GM13977 (cell line): ENCODE measurements around the gene PNKD.

Source experiments
- DNase-seq: peaks from one replicate; pipeline ENCODE4 v3.0.0; 2012; ENCODE audit warnings: low spot score
- in situ Hi-C: fragments of 300-500 bp; cut with MboI; formaldehyde crosslinking; loops from one replicate; pipeline ENCODE4 v1.12.0; 2022; ENCODE audit warnings: low sequenced_read_pairs, low pct_unique_long_range_greater_than_20kb, mixed read lengths, inconsistent platforms; ENCODE audit not compliant: unreplicated experiment
- TF ChIP-seq, protein P1 (sequence below): IDR thresholded peaks from 2 replicates; pipeline ENCODE4 v1.5.1; 2012; ENCODE audit warnings: mild to moderate bottlenecking, control low read depth; ENCODE audit not compliant: insufficient read depth; ENCODE audit errors: extremely low read depth, missing control alignments

Gene PNKD

DNA sequence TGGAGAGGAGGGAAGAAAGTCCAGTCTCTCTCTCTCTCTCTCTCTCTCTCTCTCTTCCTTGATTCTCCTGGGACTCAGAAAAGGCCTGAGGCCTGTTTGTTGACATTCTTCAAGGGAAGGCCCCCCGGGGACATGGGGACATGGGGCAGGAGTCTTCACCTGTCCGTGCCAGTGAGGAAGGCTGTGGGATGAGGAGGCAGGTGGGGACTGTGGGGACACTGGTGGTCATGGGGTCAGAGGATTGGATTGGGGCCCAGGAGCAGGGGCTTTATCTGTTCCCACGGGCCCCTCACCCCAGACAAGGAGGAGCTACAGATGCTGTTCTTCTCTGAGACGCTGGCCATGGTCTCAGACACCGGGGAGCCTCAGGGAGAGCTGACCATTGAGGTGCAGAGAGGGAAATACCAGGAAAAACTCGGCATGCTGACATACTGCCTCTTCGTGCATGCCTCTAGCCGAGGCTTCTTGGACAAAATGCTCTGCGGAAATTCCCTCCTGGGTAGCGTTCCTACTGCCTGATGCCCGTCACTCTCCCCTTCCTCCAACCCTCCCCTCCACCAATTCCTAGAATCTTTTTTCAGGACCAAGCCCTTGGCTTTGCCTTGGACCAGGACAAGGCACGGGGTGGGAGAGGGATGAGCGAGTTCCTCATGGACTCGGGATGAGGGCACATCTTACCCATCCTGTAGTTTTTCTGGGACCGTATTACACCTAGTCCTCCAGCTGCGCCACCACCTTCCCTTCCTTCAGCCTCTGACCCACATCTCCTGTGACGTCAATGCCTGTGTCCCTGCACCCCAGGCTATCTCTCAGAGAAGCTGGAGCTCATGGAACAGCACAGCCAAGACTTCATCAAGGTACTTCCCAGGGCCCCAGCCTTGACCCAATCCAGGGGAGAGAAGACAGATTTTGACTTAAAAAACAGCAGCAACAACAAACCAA, 87.2 kb downstream of the PNKD start:
- no peak for DNase-seq
- in situ Hi-C loops: loop anchor here (10.0 kb wide), 1 partner anchor 53 kb away; no protein-coding TSS in a partner anchor
- TF ChIP-seq, protein P1, sequence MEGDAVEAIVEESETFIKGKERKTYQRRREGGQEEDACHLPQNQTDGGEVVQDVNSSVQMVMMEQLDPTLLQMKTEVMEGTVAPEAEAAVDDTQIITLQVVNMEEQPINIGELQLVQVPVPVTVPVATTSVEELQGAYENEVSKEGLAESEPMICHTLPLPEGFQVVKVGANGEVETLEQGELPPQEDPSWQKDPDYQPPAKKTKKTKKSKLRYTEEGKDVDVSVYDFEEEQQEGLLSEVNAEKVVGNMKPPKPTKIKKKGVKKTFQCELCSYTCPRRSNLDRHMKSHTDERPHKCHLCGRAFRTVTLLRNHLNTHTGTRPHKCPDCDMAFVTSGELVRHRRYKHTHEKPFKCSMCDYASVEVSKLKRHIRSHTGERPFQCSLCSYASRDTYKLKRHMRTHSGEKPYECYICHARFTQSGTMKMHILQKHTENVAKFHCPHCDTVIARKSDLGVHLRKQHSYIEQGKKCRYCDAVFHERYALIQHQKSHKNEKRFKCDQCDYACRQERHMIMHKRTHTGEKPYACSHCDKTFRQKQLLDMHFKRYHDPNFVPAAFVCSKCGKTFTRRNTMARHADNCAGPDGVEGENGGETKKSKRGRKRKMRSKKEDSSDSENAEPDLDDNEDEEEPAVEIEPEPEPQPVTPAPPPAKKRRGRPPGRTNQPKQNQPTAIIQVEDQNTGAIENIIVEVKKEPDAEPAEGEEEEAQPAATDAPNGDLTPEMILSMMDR: no peak

DNA sequence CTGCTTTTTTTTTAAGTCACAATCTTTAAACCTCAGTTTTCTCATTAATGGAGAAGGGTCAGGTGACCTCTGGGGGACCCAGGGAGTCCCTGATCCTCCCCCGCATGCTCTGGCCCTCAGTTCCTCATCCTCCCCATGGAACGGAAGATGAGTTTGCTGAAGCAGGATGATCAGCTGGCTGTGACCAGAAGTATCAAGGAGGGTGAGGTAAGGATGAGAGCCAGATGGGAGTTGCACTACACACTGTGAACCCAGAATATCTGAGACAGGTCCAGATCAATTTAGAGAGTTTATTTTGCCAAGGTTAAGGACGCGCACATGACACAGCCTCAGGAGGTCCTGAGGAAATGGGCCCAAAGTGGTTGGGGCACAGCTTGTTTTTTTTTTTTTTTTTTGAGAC, 90.1 kb downstream of the PNKD start:
- DNase-seq: no peak
- in situ Hi-C loops: no loop called here
- TF ChIP-seq, protein P1: no peak

DNA sequence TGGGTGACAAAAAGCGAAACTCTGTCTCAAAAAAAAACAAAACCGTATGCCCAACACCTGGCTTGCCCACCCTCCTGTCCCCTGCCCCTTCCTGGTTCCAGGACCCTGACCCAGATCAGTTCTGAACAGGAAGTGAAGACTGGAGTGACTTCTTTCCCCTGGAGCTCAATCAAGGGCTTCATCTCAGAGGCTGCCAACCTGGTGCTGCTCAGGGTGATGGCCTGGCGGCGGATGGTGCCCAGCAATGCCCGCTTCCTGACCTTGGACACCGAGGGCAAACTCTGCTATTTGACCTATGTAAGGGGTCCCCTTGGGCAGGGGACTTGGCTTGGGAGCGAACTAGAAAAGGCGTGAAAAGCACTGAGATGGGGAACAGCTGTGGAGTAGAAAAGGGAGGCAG, 92.3 kb downstream of the PNKD start:
- in situ Hi-C loops: no loop called here
- DNase-seq: no peak
- TF ChIP-seq, protein P1: no peak

DNA sequence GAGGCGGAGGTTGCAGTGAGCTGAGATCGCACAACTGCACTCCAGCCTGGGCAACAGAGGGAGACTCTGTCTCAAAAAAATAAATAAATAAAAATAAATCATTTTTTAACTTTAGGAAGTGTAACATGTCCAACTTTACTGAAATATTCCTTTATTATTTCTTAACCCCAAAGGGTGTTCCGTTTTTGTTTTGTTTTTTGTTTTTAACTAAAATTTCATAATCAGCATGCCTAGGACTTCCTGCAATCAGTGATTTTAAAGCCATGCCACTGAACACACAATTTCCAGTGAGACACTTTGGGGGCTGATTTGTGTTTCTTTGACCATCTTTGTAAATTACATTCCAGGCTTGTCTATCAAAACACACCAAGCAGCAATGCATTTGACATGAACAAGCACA, 93.4 kb downstream of the PNKD start:
- in situ Hi-C loops: no loop called here
- DNase-seq: no peak
- TF ChIP-seq, protein P1: no peak

DNA sequence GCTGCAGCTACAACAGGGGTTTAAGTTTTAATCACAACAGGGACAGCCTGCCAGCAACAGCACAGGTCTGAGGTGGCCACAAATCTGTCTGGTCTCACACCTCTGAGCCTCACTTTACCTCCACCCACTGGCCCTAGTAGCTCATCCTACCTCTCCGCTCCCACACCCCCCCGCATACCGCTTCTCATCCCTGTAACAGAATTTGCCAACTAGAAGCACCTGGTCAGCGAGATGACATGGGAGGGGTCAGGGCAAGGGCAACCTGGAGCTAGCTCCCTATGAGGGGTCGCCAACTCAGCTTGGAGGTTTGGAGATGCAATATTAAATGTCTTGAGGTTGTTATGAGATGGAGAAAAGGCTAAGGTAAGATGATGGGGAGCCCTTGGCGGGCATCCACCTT, 93.9 kb downstream of the PNKD start:
- TF ChIP-seq, protein P1: no peak
- in situ Hi-C loops: no loop called here
- DNase-seq: no peak

DNA sequence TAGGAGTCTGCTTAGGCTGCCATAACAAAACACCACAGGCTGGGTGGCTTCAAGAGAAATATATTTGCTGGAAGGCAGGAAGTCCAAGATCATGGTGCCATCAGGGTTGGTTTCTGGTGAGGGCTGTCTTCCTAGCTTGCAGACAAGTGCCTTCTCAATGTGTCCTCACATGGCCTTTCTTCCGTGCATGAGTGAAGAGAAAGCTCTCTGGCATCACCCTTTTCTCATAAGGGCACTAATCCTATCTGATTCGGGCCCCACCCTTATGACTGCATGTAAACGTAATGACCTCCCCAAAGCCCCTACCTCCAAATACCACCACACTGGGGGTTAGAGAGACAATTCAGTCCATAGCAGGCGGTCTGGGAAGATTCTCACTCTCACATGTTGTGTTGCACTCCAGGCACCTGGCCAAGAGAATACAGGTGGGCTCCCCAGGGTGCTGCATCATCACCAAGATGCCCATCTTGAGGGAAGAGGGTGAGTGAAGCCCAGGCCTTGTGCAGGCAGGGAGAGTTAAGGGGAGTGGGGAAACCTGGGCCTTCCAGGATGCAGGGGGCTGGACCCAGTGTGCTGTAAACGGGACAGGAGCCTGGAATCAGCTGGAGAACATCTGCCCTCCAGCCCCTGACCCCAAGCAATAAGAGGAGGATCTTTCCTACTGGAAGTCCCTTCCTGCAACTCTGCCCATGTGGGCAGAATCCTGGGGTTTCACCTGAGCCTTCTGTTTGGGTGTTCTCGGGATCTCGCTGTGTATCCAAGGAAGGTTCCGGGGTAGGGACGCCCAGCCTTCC, 96.5 kb downstream of the PNKD start:
- TF ChIP-seq, protein P1: no peak
- no peak for DNase-seq
- in situ Hi-C loops: no loop called here
